ENCODE measurements around the gene MOB3B.
A peak's percentile ranks its signal among the peaks of the same experiment; 100 is the strongest.

MOB3B gene

GRCh38 chr9:27541740-27542139 is 12.1 kb upstream of the MOB3B start:
- DNase-seq (ENCODE audit: low read depth in 1 of 2, low spot score in 1 of 2): no peak

- DNase-seq (ENCODE audit: low read depth in 1 of 2, low spot score in 1 of 2): no peak
These were observed 10.9 kb upstream of the MOB3B start for GRCh38 chr9:27540502-27540901.

- DNase-seq (ENCODE audit: low read depth in 1 of 2, low spot score in 1 of 2): no peak
These were observed 10.1 kb upstream of the MOB3B start for GRCh38 chr9:27539479-27540441.

- DNase-seq (ENCODE audit: low read depth in 1 of 2, low spot score in 1 of 2): no peak
These were observed 9.0 kb upstream of the MOB3B start for GRCh38 chr9:27538647-27539046.

GRCh38 chr9:27537756-27538155 is 8.1 kb upstream of the MOB3B start:
- DNase-seq (ENCODE audit: low read depth in 1 of 2, low spot score in 1 of 2): no peak

DNA sequence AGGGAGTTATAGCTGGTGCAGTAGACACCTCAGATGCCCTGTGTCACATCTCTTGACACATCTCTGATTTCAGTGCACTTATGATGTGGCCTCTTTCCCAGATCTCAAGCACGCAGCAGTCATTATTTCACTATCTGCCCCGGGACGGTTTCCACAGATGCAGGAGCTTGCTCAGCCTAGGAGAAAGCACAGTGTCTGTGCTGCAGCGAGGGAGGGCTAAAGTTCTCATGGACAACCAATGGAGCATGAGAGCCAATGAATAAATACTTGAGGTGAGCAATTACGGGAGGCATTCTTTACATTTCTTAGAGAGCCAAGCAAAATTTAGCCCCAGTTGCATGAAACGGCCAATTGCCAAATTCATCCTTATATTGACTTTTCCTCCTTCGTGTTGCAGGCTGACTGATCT is 7.4 kb upstream of the MOB3B start:
- DNase-seq (ENCODE audit: low read depth in 1 of 2, low spot score in 1 of 2): no peak

DNA sequence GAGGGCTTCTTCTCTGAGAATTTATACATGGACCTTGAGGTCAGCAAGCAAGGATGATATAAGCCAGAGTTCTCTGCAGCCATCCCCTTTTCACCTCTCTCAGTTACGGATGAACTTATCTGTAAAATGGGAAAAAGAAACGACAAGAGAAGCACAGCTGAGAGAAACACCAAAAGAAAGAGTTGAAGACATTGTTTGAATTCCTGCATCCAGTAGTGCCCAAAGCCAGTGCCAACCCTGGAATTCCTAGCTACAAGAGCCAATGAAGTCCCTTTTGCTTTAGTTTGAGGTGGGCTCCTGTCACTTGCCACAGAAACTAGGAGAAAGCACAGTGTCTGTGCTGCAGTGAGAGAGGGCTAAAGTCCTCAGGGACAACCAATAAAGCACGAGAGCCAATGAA is 6.6 kb upstream of the MOB3B start:
- DNase-seq (ENCODE audit: low read depth in 1 of 2, low spot score in 1 of 2): no peak

DNA sequence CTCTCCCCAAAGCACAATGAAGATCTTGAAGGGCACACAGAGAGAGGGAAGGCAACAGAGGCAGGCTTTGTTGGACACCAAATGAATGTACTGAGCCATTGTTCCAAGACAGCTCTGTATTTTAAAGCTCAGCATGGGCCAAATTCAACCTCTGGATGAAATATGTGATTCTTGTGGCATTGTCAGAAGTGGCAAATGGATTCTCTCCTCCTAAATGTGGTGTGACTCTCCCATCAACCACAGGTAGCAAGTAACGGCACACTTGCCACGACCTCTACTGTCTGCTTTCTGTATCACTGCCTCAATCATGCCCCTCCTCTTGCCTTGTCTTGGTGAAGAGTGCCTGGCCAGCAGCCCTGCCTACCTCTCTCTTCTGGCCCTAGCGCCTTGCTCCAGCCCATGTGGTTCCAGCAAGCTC is 6.1 kb upstream of the MOB3B start:
- no peak for DNase-seq (ENCODE audit: low read depth in 1 of 2, low spot score in 1 of 2)

GRCh38 chr9:27534658-27535209 is 5.1 kb upstream of the MOB3B start:
- no peak for DNase-seq (ENCODE audit: low read depth in 1 of 2, low spot score in 1 of 2)

DNA sequence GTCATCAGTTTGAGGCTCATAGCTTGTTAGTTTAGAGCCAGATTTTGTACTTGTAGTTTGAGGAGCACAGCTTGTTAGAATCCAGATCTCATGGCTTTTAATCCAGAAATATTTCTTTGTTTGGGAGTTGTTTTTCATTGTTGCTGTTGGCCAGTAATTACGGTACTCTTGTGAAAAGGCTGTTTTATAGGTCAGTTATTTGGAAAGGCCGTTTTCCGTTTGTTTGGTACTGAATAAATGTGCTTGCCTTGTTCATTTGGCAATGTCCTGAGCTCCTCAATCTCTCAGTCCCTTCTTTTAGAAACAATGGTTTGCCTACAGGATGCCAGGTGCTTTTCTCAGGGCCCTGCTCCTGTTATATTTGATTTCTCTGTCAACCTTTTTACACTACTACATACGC is 4.5 kb upstream of the MOB3B start:
- DNase-seq (ENCODE audit: low read depth in 1 of 2, low spot score in 1 of 2): no peak

DNA sequence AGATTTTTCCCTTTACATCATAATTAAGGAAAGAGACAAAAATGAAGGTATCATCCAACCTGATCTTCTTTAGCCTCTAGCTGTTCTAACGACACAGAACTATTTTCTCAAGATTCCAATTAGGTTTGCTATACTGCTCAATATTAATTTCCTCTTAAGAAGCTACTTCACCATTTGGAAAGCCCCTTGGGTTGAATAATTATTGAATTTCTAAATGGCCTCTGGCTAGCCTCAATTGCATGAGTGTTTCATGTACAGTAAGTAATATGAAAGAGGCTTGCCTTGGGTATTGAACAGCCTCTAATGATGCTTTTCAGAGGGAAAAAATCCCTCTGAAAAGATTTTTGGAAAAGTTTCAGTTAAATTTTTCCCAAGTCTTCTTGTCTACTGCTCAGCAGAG is 3.7 kb upstream of the MOB3B start:
- no peak for DNase-seq (ENCODE audit: low read depth in 1 of 2, low spot score in 1 of 2)

GRCh38 chr9:27532046-27532445 is 2.4 kb upstream of the MOB3B start:
- DNase-seq (ENCODE audit: low read depth in 1 of 2, low spot score in 1 of 2): no peak

DNA sequence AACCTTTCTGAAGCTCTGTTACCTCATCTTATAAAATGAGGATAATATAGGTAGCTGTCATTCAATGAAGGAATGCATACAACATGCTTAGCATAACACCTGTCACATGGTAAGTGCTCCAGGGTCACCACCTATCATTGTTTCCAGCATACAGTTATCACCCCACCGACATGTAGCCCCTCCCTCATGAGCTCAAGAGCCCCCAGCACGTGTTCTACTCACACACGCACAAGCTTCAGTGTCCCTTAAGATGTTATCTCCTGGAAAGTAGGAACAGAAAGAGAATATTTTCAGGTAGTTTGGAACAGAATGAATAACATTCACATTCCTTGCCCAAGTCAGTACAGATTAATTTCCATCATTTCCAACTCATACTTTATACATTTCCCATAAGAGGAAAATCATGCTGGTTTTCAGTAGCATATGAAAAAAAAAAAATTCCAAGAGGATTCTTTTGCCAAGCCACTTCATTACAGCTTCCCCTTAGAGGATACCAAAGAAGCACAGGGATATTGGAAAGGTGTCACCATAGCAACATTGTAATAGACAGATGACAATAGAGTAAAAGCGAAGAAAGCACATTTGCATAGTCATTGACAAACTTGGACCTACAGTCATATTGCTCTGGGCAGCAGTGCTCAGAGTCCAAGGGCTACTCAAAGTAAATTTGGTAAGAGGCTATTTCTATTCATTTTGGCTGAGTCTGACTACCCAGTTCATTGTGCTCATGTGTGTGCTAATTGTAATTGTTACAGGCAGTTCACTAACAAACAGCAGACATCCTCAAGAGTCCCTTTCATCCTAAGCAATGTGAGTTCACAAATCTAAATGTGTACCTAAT is 1.5 kb upstream of the MOB3B start:
- no peak for DNase-seq (ENCODE audit: low read depth in 1 of 2, low spot score in 1 of 2)

GRCh38 chr9:27528886-27529315 is 713 bp downstream of the MOB3B start:
- DNase-seq (ENCODE audit: low read depth in 1 of 2, low spot score in 1 of 2): peak; percentile 11 to 13

GRCh38 chr9:27528076-27528885 is 1.3 kb downstream of the MOB3B start:
- DNase-seq (ENCODE audit: low read depth in 1 of 2, low spot score in 1 of 2): peak in 1 of 2 donors; percentile 15

- DNase-seq (ENCODE audit: low read depth in 1 of 2, low spot score in 1 of 2): no peak
These were observed 1.9 kb downstream of the MOB3B start for GRCh38 chr9:27527702-27528075.

DNA sequence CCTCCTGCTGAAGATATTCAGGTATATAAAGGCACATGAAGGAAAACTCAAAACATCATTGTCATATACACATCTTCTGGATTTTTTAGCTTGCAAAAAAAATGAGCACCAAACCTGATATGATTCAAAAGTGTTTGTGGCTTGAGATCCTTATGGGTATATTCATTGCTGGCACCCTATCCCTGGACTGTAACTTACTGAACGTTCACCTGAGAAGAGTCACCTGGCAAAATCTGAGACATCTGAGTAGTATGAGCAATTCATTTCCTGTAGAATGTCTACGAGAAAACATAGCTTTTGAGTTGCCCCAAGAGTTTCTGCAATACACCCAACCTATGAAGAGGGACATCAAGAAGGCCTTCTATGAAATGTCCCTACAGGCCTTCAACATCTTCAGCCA is 5.4 kb downstream of the MOB3B start, which contains the start of gene IFNK:
IFNK (plus strand) TSS at position 55 of the 400 bp plus-strand sequence; CDS start at position 102, 47 bp downstream.
- no peak for DNase-seq (ENCODE audit: low read depth in 1 of 2, low spot score in 1 of 2)

GRCh38 chr9:27523141-27523540 is 6.5 kb downstream of the MOB3B start:
- no peak for DNase-seq (ENCODE audit: low read depth in 1 of 2, low spot score in 1 of 2)

DNA sequence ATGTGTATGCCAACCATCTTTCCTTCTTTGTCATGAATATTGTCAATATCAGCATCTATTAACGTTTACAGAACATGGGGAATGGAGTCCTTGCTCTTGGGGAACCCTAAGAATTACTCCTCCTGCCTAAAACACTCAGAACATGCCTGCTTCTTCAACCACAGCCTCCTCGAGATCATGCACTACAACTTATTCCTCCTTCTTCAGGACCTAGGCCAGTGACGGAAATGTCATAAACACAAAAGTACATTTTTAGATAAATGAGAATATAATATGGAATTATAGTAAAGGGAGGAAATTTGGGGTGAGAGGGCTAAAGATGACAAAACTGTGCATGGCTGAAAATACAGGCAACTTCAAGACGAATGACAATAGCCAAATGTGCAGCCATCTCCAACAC is 8.6 kb downstream of the MOB3B start:
- DNase-seq (ENCODE audit: low read depth in 1 of 2, low spot score in 1 of 2): no peak
